ENCODE measurements around the gene BDH2. TPM values are rescaled to one million over a fixed set of nuclear protein-coding genes. Genes with fewer than 3 reads are reported as not detected.

The BDH2 gene
- total RNA-seq, 1 experiment from 2014 or later, result 28.3 TPM

DNA sequence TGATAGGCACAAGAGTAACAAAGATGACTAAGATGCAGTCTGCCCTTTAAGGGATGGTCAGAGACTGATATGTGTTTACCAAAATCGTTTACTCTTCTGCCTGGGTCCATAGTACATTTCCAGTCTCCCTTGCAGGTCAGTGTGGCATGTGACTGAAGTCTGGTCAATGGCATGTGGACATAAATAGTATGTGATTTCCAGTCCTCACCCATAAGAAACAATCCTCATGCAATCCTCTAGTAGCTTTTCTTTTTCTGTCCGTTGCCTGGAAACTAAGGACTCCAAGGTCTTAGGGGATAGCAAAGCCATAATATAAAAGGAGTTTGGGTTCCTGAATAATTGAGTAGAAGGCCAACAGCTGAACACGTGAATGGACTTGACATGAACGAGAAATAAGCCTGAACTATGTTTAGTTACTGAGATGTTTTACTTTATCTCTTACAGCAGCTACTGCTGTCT lies 24.2 kb downstream of the BDH2 start:
- no peaks in the 10 kb centered on the region for H3K9me3 ChIP-seq (ENCODE audit: low read depth, low read length, poor library complexity, severe bottlenecking)
- H3K36me3 ChIP-seq (ENCODE audit: insufficient read depth, low read length, poor library complexity, severe bottlenecking), result no peaks in the 10 kb centered on the region
- H3K27me3 ChIP-seq (replicated peaks; ENCODE audit: insufficient read depth, low read depth, low read length, poor library complexity), result no peaks in the 10 kb centered on the region
- no peak for TF ChIP-seq CTCF (conservative IDR thresholded peaks at IDR 0.05; ENCODE audit: low read depth, low read length)
- no peak for TF ChIP-seq EZH2 (IDR thresholded peaks at IDR 0.05; ENCODE audit: borderline replicate concordance, low read depth, low read length, poor library complexity, severe bottlenecking)
- peak; percentile 32 for DNase-seq (ENCODE audit: low spot score)
- ChIA-PET CTCF (no interaction called here), POLR2A (ENCODE audit: low non-redundant PET) (no interaction called here)
- BruUV-seq (replicated peaks), result TSS peak; percentile 58
- peaks cover 6% of the 10 kb centered on the region for H3K4me1 ChIP-seq (ENCODE audit: insufficient read depth, low read length, poor library complexity, severe bottlenecking)
- H3K27ac ChIP-seq (ENCODE audit: low read depth, low read length, poor library complexity, severe bottlenecking), result peak overlapping the region; percentile 92
- intact Hi-C loops (cut with micrococcal nuclease; ENCODE audit: unreplicated experiment), result no loop called here
- H3K4me3 ChIP-seq (ENCODE audit: low read depth, low read length, poor library complexity, severe bottlenecking), result peak overlapping the region; percentile 73

- H3K27ac ChIP-seq (ENCODE audit: low read depth, low read length, poor library complexity, severe bottlenecking), result no peak overlapping the region
- ChIA-PET POLR2A (ENCODE audit: low non-redundant PET) (interaction anchor here (0.6 kb wide), 1 partner anchor 92 kb away, joined by 3 read pairs; no protein-coding TSS in a partner anchor), CTCF (no interaction called here)
- H3K4me1 ChIP-seq (ENCODE audit: insufficient read depth, low read length, poor library complexity, severe bottlenecking), result peaks cover 6% of the 10 kb centered on the region
- no peaks in the 10 kb centered on the region for H3K36me3 ChIP-seq (ENCODE audit: insufficient read depth, low read length, poor library complexity, severe bottlenecking)
- H3K27me3 ChIP-seq (replicated peaks; ENCODE audit: insufficient read depth, low read depth, low read length, poor library complexity), result no peaks in the 10 kb centered on the region
- BruUV-seq (replicated peaks), result no TSS peak
- H3K9me3 ChIP-seq (ENCODE audit: low read depth, low read length, poor library complexity, severe bottlenecking), result no peaks in the 10 kb centered on the region
- no peak for DNase-seq (ENCODE audit: low spot score)
- intact Hi-C loops (cut with micrococcal nuclease; ENCODE audit: unreplicated experiment), result no loop called here
- peak overlapping the region; percentile 73 for H3K4me3 ChIP-seq (ENCODE audit: low read depth, low read length, poor library complexity, severe bottlenecking)
- TF ChIP-seq CTCF (conservative IDR thresholded peaks at IDR 0.05; ENCODE audit: low read depth, low read length) (no peak), EZH2 (IDR thresholded peaks at IDR 0.05; ENCODE audit: borderline replicate concordance, low read depth, low read length, poor library complexity, severe bottlenecking) (no peak)
Observed at GRCh38 chr4:103074744-103075434, 24.7 kb downstream of the BDH2 start.

GRCh38 chr4:103073792-103074438 lies 25.7 kb downstream of the BDH2 start:
- no peak overlapping the region for H3K4me3 ChIP-seq (ENCODE audit: low read depth, low read length, poor library complexity, severe bottlenecking)
- intact Hi-C loops (cut with micrococcal nuclease; ENCODE audit: unreplicated experiment), result no loop called here
- H3K9me3 ChIP-seq (ENCODE audit: low read depth, low read length, poor library complexity, severe bottlenecking), result no peaks in the 10 kb centered on the region
- H3K36me3 ChIP-seq (ENCODE audit: insufficient read depth, low read length, poor library complexity, severe bottlenecking), result no peaks in the 10 kb centered on the region
- no peak for DNase-seq (ENCODE audit: low spot score)
- ChIA-PET POLR2A (ENCODE audit: low non-redundant PET) (interaction anchor here (0.6 kb wide), 1 partner anchor 91 kb away, joined by 3 read pairs; no protein-coding TSS in a partner anchor), CTCF (no interaction called here)
- H3K4me1 ChIP-seq (ENCODE audit: insufficient read depth, low read length, poor library complexity, severe bottlenecking), result peaks cover 6% of the 10 kb centered on the region
- no peaks in the 10 kb centered on the region for H3K27me3 ChIP-seq (replicated peaks; ENCODE audit: insufficient read depth, low read depth, low read length, poor library complexity)
- no peak for TF ChIP-seq EZH2 (IDR thresholded peaks at IDR 0.05; ENCODE audit: borderline replicate concordance, low read depth, low read length, poor library complexity, severe bottlenecking)
- no peak for TF ChIP-seq CTCF (conservative IDR thresholded peaks at IDR 0.05; ENCODE audit: low read depth, low read length)
- BruUV-seq (replicated peaks), result no TSS peak
- no peak overlapping the region for H3K27ac ChIP-seq (ENCODE audit: low read depth, low read length, poor library complexity, severe bottlenecking)

Measured in A673 (cell line).